Measurements from ENCODE around the gene MED27. TPM values are rescaled to one million over a fixed set of nuclear protein-coding genes. Genes with fewer than 3 reads are reported as not detected.

The MED27 gene
- total and polyA plus RNA-seq, 2 of the 8 experiments (the other 6 are each of a cell fraction or from before 2014, with no cell fraction given): 29.9 to 56.5 TPM

DNA sequence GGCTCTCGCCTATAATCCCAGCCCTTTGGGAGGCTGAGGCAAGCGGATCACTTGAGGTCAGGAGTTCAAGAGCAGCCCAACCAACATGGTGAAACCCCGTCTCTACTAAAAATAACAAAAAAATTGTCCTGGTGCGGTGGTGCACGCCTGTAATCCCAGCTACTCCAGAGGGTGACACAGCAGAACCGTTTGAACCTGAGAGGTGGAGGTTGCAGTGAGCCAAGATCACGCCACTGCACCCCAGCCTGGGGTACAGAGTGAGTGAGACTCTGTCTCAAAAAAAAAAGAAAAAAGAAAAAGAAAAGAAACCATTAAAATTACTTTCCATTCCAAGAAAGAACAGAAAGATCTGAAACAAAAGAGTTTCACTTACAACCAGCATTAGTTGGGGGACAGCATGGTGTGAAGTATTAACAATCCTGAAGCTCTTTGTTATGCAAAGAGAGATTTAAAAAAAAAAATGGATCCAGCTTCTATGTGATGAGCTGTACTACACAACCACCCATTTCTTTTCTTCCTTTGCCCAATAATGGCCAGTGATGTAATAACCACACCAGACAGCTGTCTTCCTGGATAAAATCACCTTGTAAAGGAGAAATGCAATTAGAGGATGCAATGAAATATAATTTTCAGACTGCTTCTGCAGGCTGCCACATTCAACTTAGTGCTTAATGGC lies 76.9 kb downstream of the MED27 start:
- no peaks in the 10 kb centered on the region for H3K36me3 ChIP-seq (ENCODE audit: control insufficient read depth in 2 of 4, insufficient read depth in 4 of 4, low read length in 3 of 4)
- no peak overlapping the region for H3K56ac ChIP-seq (replicated peaks; ENCODE audit: insufficient read length, low read depth, low read length)
- H2BK20ac ChIP-seq (ENCODE audit: low read length): no peak overlapping the region
- DNase-seq (ENCODE audit: low read depth in 1 of 2, low spot score in 2 of 2): no peak
- no peak for FAIRE-seq
- no peak for TF ChIP-seq SP1 (IDR thresholded peaks at IDR 0.05; ENCODE audit: low read depth, low read length)
- TF ChIP-seq RXRA (IDR thresholded peaks at IDR 0.05; ENCODE audit: insufficient read depth, low read depth, low read length): no peak
- TF ChIP-seq POU5F1 (IDR thresholded peaks at IDR 0.05; ENCODE audit: low read depth, low read length): 0 out of 2 replicates have a peak, but pooled peaks have one; percentile 51
- no peak overlapping the region for H3K4ac ChIP-seq (replicated peaks; ENCODE audit: insufficient read length, low read depth, low read length)
- H2BK15ac ChIP-seq (ENCODE audit: low read length): no peak overlapping the region
- H2BK12ac ChIP-seq (ENCODE audit: low read depth, low read length): no peak overlapping the region; the same call in 1 of the 2 replicates
- H3K4me2 ChIP-seq (ENCODE audit: insufficient read depth in 1 of 2, low read depth in 2 of 2, low read length in 2 of 2): peak overlapping the region in 1 of 2 experiments; percentile 13; a peak in 2 of 4 replicates
- H3K4me3 ChIP-seq (ENCODE audit: extremely low read depth in 1 of 4, insufficient read depth in 2 of 4, low read depth in 3 of 4, low read length in 4 of 4): no peak overlapping the region
- peaks cover 10 to 38% (median 25%) of the 10 kb centered on the region in 4 experiments for H3K4me1 ChIP-seq (replicated peaks in 1 of 4; ENCODE audit: control insufficient read depth in 3 of 4, insufficient read depth in 4 of 4, low read length in 3 of 4)
- H4K8ac ChIP-seq (ENCODE audit: extremely low read depth, insufficient read depth, low read length): no peak overlapping the region
- WGBS, 2 experiments (ENCODE audit: extremely low coverage in 1 of 2, insufficient coverage in 1 of 2, insufficient read length in 1 of 2, insufficient replicate concordance in 2 of 2, low coverage in 1 of 2, low lambda C conversion rate in 2 of 2, missing lambda C conversion rate in 1 of 2): 51% methylated on average over 7 of the region's 7 CpGs; no CpG with 5 or more reads in 1 of the 2 experiments
- H3K14ac ChIP-seq (ENCODE audit: insufficient read length): no peak overlapping the region
- H3K9ac ChIP-seq (replicated peaks in 1 of 4; ENCODE audit: extremely low read depth in 1 of 4, low read depth in 3 of 4, low read length in 3 of 4): no peak overlapping the region
- H4K91ac ChIP-seq (replicated peaks; ENCODE audit: insufficient read length, low read length): no peak overlapping the region
- H3K79me2 ChIP-seq (ENCODE audit: control insufficient read depth in 1 of 2, insufficient read depth in 2 of 2, low read length in 2 of 2): peaks cover 0 to 13% of the 10 kb centered on the region in 2 experiments; a peak in 2 of 4 replicates
- H2AFZ ChIP-seq (ENCODE audit: low read length): no peak overlapping the region
- no peaks in the 10 kb centered on the region for H3K23me2 ChIP-seq (ENCODE audit: low read depth, low read length)
- ChIA-PET POLR2A (ENCODE audit: partially characterized antibody) (interaction anchor here (1.0 kb wide), 1 partner anchor 39 kb away, joined by 4 read pairs; no protein-coding TSS in a partner anchor), CTCF (ENCODE audit: partially characterized antibody) (interaction anchor here (0.6 to 2.2 kb wide), 7 partner anchors 13 to 1416 kb away, joined by 3 to 5 read pairs (median 3); no protein-coding TSS in a partner anchor)
- H3K27me3 ChIP-seq (replicated peaks in 1 of 4; ENCODE audit: control insufficient read depth in 3 of 4, extremely low read depth in 1 of 4, insufficient read depth in 3 of 4, low read length in 3 of 4): no peaks in the 10 kb centered on the region
- H3K27ac ChIP-seq (ENCODE audit: low read depth, low read length): peak overlapping the region; percentile 13; the same call in 1 of the 2 replicates
- no peak overlapping the region for H3K23ac ChIP-seq (ENCODE audit: insufficient read length)
- H2BK5ac ChIP-seq (ENCODE audit: low read depth, low read length): no peak overlapping the region
- H2BK120ac ChIP-seq (replicated peaks; ENCODE audit: low read depth, low read length): no peak overlapping the region
- no peak overlapping the region for H2AK5ac ChIP-seq (ENCODE audit: low read depth, low read length)
- H3K9me3 ChIP-seq (ENCODE audit: insufficient read depth in 2 of 2, low read depth in 1 of 2, low read length in 1 of 2): no peaks in the 10 kb centered on the region
- no peak overlapping the region for H3K18ac ChIP-seq (ENCODE audit: extremely low read depth, low read length)
- H4K20me1 ChIP-seq (replicated peaks in 1 of 2; ENCODE audit: control insufficient read depth in 1 of 2, insufficient read depth in 2 of 2, low read length in 2 of 2): no peaks in the 10 kb centered on the region
- no peak overlapping the region for H4K5ac ChIP-seq (ENCODE audit: insufficient read length, low read depth, low read length)
- peaks cover 6% of the 10 kb centered on the region for H3K79me1 ChIP-seq (ENCODE audit: low read depth, low read length)
